Osteoblast (primary cell): Measurements from ENCODE around the gene CPNE6. TPM values are rescaled to one million over a fixed set of nuclear protein-coding genes. Genes with fewer than 3 reads are reported as not detected.

Source experiments
- DNase-seq: peaks from one replicate; pipeline ENCODE4 v3.0.0; 2011; ENCODE audit warnings: low spot score, mixed read lengths; ENCODE audit not compliant: insufficient read length; ENCODE audit errors: missing footprints
- H2AFZ ChIP-seq: 2 replicates; pipeline ENCODE4 v1.6.0; 2011; ENCODE audit warnings: mild to moderate bottlenecking, low read length
- H3K27ac ChIP-seq: 2 replicates; pipeline ENCODE4 v1.5.1; 2011; ENCODE audit warnings: mild to moderate bottlenecking, low read depth, low read length, moderate library complexity
- H3K27me3 ChIP-seq: 2 replicates; pipeline ENCODE4 v1.6.0; 2012; ENCODE audit warnings: mild to moderate bottlenecking, control low read depth, inconsistent platforms, low read length, moderate library complexity; ENCODE audit not compliant: insufficient read depth
- H3K36me3 ChIP-seq: 2 replicates; pipeline ENCODE4 v1.5.1; 2011; ENCODE audit warnings: mild to moderate bottlenecking, low read length, control low read depth, moderate library complexity; ENCODE audit not compliant: insufficient read depth
- H3K4me1 ChIP-seq: 2 replicates; pipeline ENCODE4 v1.5.1; 2011; ENCODE audit warnings: mild to moderate bottlenecking, low read length, control low read depth, moderate library complexity; ENCODE audit not compliant: insufficient read depth
- H3K4me2 ChIP-seq: 2 replicates; pipeline ENCODE4 v1.6.0; 2011; ENCODE audit warnings: mild to moderate bottlenecking, low read length; ENCODE audit not compliant: insufficient read depth
- H3K4me3 ChIP-seq: fragments of 200-600 bp; sonication (generic); 3 replicates; pipeline ENCODE4 v1.5.1; 2012; ENCODE audit warnings: mild to moderate bottlenecking, low read length, inconsistent platforms; ENCODE audit not compliant: insufficient read depth
- H3K79me2 ChIP-seq: 2 replicates; pipeline ENCODE4 v1.6.0; 2012; ENCODE audit warnings: mild to moderate bottlenecking, low read length, control low read depth, inconsistent platforms; ENCODE audit not compliant: insufficient read depth
- H3K9me3 ChIP-seq: 2 replicates; pipeline ENCODE4 v1.5.1; 2011; ENCODE audit warnings: low read depth, low read length, control low read depth
- H4K20me1 ChIP-seq: 2 replicates; pipeline ENCODE4 v1.6.0; 2012; ENCODE audit warnings: mild to moderate bottlenecking, low read length, control low read depth; ENCODE audit not compliant: insufficient read depth
- CTCF ChIP-seq: IDR thresholded peaks from 2 replicates; pipeline ENCODE4 v1.5.1; 2011; ENCODE audit warnings: mild to moderate bottlenecking, low read depth, low read length, moderate library complexity; ENCODE audit errors: extremely low read depth
- total RNA-seq: library from RNA; depleted of rRNA; stranded (reverse); fragments of >200 nt; gene quantifications from 2 replicates; pipeline ENCODE4 v1.2.3, GENCODE V29; 2012

CPNE6 gene
- total RNA-seq, 1 donor, result not detected

GRCh38 chr14:24106672-24107271, 35.4 kb downstream of the CPNE6 start:
- DNase-seq, result no peak
- no peak for TF ChIP-seq CTCF
- Histone ChIP-seq H3K27me3 (no peaks in the 10 kb centered on the region), H3K4me3 (no peak overlapping the region), H3K4me2 (no peak overlapping the region), H3K4me1 (no peaks in the 10 kb centered on the region), H3K9me3 (no peaks in the 10 kb centered on the region), H3K79me2 (no peaks in the 10 kb centered on the region), H3K36me3 (peaks cover 9% of the 10 kb centered on the region), H4K20me1 (no peaks in the 10 kb centered on the region), H2AFZ (no peak overlapping the region), H3K27ac (no peak overlapping the region)

GRCh38 chr14:24108336-24108874, 37.0 kb downstream of the CPNE6 start:
- Histone ChIP-seq H3K79me2 (no peaks in the 10 kb centered on the region), H4K20me1 (no peaks in the 10 kb centered on the region), H3K36me3 (peaks cover 7% of the 10 kb centered on the region), H3K9me3 (no peaks in the 10 kb centered on the region), H2AFZ (peak overlapping the region; percentile 43), H3K4me1 (peaks cover 2% of the 10 kb centered on the region), H3K4me2 (no peak overlapping the region), H3K27ac (no peak overlapping the region), H3K27me3 (no peaks in the 10 kb centered on the region), H3K4me3 (no peak overlapping the region)
- no peak for DNase-seq
- no peak for TF ChIP-seq CTCF

DNA sequence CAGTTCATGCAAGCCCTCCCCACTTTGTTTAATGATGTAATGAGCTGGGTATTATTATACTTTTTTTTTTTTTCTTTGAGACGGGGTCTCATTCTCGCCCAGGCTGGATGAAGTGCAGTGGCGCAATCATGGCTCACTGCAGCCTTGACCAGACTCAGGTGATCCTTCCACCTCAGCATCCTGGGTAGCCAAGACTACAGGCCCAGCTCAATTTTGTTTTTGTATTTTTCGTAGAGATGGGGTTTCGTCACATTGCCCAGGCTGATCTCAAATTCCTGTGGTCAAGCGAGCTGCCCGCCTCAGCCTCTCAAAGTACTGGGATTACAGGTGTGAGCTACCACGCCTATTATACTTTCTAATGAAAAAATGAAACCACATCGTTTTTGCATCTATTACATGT, 38.7 kb downstream of the CPNE6 start:
- no peak overlapping the region for H3K4me2 ChIP-seq
- H3K27me3 ChIP-seq, result no peaks in the 10 kb centered on the region
- TF ChIP-seq CTCF, result no peak

GRCh38 chr14:24110523-24110922, 39.2 kb downstream of the CPNE6 start:
- Histone ChIP-seq H4K20me1 (no peaks in the 10 kb centered on the region), H3K36me3 (no peaks in the 10 kb centered on the region), H3K4me1 (peaks cover 8% of the 10 kb centered on the region), H3K27ac (no peak overlapping the region), H3K9me3 (no peaks in the 10 kb centered on the region), H3K79me2 (peaks cover 3% of the 10 kb centered on the region), H3K4me2 (no peak overlapping the region), H2AFZ (no peak overlapping the region), H3K4me3 (no peak overlapping the region), H3K27me3 (no peaks in the 10 kb centered on the region)
- no peak for DNase-seq
- TF ChIP-seq CTCF, result no peak

More for the DNA sequence above, 38.7 kb downstream of the CPNE6 start:
- DNase-seq, result no peak
- Histone ChIP-seq H3K27ac (no peak overlapping the region), H3K4me3 (no peak overlapping the region), H3K79me2 (no peaks in the 10 kb centered on the region), H2AFZ (no peak overlapping the region), H4K20me1 (no peaks in the 10 kb centered on the region), H3K4me1 (peaks cover 5% of the 10 kb centered on the region), H3K9me3 (no peaks in the 10 kb centered on the region), H3K36me3 (no peaks in the 10 kb centered on the region)
